SK-MEL-5 (cell line): Measurements from ENCODE around the gene UBE2Q2. TPM values are rescaled to one million over a fixed set of nuclear protein-coding genes. Genes with fewer than 3 reads are reported as not detected.
A peak's percentile ranks its signal among the peaks of the same experiment; 100 is the strongest.
"Not testable (repeated sequence)": the region's sequence is repeated elsewhere in the genome, so short reads cannot be mapped to it uniquely, and the experiment has no call there.

Source experiments
- DNase-seq: peaks from one replicate; pipeline ENCODE4 v3.0.0-alpha.2; 2016; ENCODE audit warnings: low read depth, low spot score
- in situ Hi-C: cut with HindIII; loops from 2 replicates; pipeline ENCODE4 v1.10.0; 2016; ENCODE audit warnings: low sequenced_read_pairs, high pct_unique_total_duplicates, low pct_unique_long_range_greater_than_20kb
- total RNA-seq: library from RNA; depleted of rRNA; stranded (reverse); fragments of >200 nt; shearing (Covaris generic); gene quantifications from 2 replicates; pipeline ENCODE4 v1.2.3, GENCODE V29; 2014

Gene UBE2Q2
- total RNA-seq, 1 experiment from 2014 or later = 30.2 TPM

GRCh38 chr15:75849167-75849566 lies 5.9 kb downstream of the UBE2Q2 start:
- in situ Hi-C loops = no loop called here
- no peak for DNase-seq

GRCh38 chr15:75850708-75851107 lies 7.5 kb downstream of the UBE2Q2 start:
- in situ Hi-C loops = no loop called here
- DNase-seq = no peak

GRCh38 chr15:75851566-75851965 lies 8.3 kb downstream of the UBE2Q2 start:
- DNase-seq, in situ Hi-C loops: not testable (repeated sequence)

- in situ Hi-C loops = no loop called here
Measured at GRCh38 chr15:75857886-75858285, 14.6 kb downstream of the UBE2Q2 start.

GRCh38 chr15:75861750-75862402 lies 18.6 kb downstream of the UBE2Q2 start:
- in situ Hi-C loops = no loop called here

More at GRCh38 chr15:75857886-75858285, 14.6 kb downstream of the UBE2Q2 start:
- no peak for DNase-seq

GRCh38 chr15:75862796-75863195 lies 19.5 kb downstream of the UBE2Q2 start:
- DNase-seq = no peak
- in situ Hi-C loops = no loop called here

More at GRCh38 chr15:75861750-75862402, 18.6 kb downstream of the UBE2Q2 start:
- no peak for DNase-seq

- DNase-seq = no peak
- in situ Hi-C loops = no loop called here
Measured at GRCh38 chr15:75864213-75865059, 21.2 kb downstream of the UBE2Q2 start.

GRCh38 chr15:75866045-75866444 lies 22.8 kb downstream of the UBE2Q2 start:
- in situ Hi-C loops = not testable (repeated sequence)

GRCh38 chr15:75866916-75867315 lies 23.7 kb downstream of the UBE2Q2 start:
- in situ Hi-C loops = no loop called here
- DNase-seq = no peak

More at GRCh38 chr15:75866045-75866444, 22.8 kb downstream of the UBE2Q2 start:
- not testable (repeated sequence) for DNase-seq

- DNase-seq = no peak
- in situ Hi-C loops = no loop called here
Measured at GRCh38 chr15:75867449-75867848, 24.2 kb downstream of the UBE2Q2 start.

GRCh38 chr15:75868019-75868418 lies 24.8 kb downstream of the UBE2Q2 start:
- in situ Hi-C loops = no loop called here
- no peak for DNase-seq

GRCh38 chr15:75869446-75869845 lies 26.2 kb downstream of the UBE2Q2 start:
- in situ Hi-C loops = no loop called here
- no peak for DNase-seq

GRCh38 chr15:75871589-75871988 lies 28.3 kb downstream of the UBE2Q2 start:
- DNase-seq, in situ Hi-C loops: not testable (repeated sequence)

- DNase-seq = no peak
- in situ Hi-C loops = no loop called here
Measured at GRCh38 chr15:75872403-75872990, 29.2 kb downstream of the UBE2Q2 start.

GRCh38 chr15:75884041-75884440 lies 40.8 kb downstream of the UBE2Q2 start:
- in situ Hi-C loops = no loop called here
- DNase-seq = no peak

- no peak for DNase-seq
- in situ Hi-C loops = no loop called here
Measured at GRCh38 chr15:75887178-75887577, 43.9 kb downstream of the UBE2Q2 start.

- in situ Hi-C loops = no loop called here
- peak; percentile 78 for DNase-seq
Measured at GRCh38 chr15:75891895-75892294, 48.6 kb downstream of the UBE2Q2 start.

- DNase-seq = no peak
- in situ Hi-C loops = no loop called here
Measured at GRCh38 chr15:75895731-75896130, 52.5 kb downstream of the UBE2Q2 start.
